ENCODE measurements around the gene IMPA2.
A peak's percentile ranks its signal among the peaks of the same experiment; 100 is the strongest.
"Not testable (repeated sequence)": the region's sequence is repeated elsewhere in the genome, so short reads cannot be mapped to it uniquely, and the experiment has no call there.

The IMPA2 gene

DNA sequence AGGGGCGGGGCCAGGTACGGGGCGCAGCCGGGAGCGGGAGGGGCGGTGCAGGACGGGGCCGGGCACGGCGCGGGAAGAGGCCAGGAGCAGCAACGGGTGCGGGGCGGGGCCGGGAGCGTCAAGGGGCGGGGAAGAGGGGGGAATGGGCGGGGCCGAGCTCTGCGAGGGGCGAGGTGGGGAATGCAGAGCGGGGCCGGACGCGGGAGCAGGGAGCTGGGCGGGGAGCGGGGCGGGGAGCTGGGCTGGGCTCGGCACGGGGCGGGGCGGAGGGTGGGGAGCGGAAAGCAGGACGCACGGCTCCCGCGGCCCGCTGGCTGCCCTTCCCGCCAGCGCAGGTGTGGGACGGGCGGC, at the start of gene IMPA2:
Gene IMPA2, plus strand, starts transcription at position 316 of the 351 bp plus-strand sequence. CDS start 163 bp downstream, outside the sequence.
- no peak for TF ChIP-seq ZNF274 (IDR thresholded peaks at IDR 0.05; ENCODE audit: low read depth, low read length)
- H3K4me3 ChIP-seq (ENCODE audit: low read length), result peak within 1 kb of the TSS; percentile 71; the same call in 1 of the 2 replicates

DNA sequence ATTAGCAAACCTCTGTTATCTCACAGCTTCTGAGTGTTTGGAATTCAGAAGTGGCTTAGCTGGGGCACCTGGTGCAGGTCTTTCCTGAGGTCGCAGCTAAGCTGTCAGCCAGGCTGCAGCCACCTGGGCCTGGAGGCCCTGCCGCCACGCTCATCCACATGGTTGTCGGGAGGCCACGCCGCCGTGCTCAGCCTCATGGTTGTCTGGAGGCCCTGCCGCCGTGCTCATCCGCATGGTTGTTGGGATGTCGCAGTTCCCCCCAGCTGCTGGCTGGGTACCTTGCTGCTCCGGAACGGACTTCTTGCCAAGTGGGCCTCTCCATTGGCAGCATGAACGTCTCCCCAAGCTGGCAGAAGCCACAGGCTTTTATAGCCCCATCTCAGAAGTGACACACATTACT, 48.9 kb upstream of the IMPA2 start:
- H3K4me3 ChIP-seq (ENCODE audit: low read length), result no peak overlapping the region
- no peak for TF ChIP-seq ZNF274 (IDR thresholded peaks at IDR 0.05; ENCODE audit: low read depth, low read length)

GRCh38 chr18:11937874-11938478, 43.3 kb upstream of the IMPA2 start:
- no peak for TF ChIP-seq ZNF274 (IDR thresholded peaks at IDR 0.05; ENCODE audit: low read depth, low read length)
- no peak overlapping the region for H3K4me3 ChIP-seq (ENCODE audit: low read length)

GRCh38 chr18:11940956-11941355, 40.4 kb upstream of the IMPA2 start:
- no peak overlapping the region for H3K4me3 ChIP-seq (ENCODE audit: low read length)
- no peak for TF ChIP-seq ZNF274 (IDR thresholded peaks at IDR 0.05; ENCODE audit: low read depth, low read length)

GRCh38 chr18:11943551-11943950, 37.8 kb upstream of the IMPA2 start:
- no peak overlapping the region for H3K4me3 ChIP-seq (ENCODE audit: low read length)
- TF ChIP-seq ZNF274 (IDR thresholded peaks at IDR 0.05; ENCODE audit: low read depth, low read length), result no peak

DNA sequence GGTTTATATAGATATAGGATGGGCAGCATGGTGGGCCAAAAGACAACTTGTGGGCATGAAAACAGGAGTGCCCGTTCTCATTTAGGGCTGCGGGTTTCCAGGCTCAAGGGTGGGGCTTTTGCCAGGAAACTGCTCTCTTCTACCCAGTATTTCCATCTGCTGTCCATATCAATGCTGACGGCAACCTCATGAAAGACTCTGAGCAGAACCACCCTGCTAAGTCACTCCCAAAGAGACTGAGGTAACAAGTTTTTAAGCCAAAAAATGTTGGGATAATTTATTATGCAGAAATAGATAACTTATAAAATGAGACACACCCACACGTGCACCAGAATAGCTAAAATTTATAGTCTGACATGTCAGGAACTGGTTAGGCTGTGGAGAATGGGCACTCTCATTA, 37.1 kb upstream of the IMPA2 start:
- no peak overlapping the region for H3K4me3 ChIP-seq (ENCODE audit: low read length)
- TF ChIP-seq ZNF274 (IDR thresholded peaks at IDR 0.05; ENCODE audit: low read depth, low read length), result no peak

DNA sequence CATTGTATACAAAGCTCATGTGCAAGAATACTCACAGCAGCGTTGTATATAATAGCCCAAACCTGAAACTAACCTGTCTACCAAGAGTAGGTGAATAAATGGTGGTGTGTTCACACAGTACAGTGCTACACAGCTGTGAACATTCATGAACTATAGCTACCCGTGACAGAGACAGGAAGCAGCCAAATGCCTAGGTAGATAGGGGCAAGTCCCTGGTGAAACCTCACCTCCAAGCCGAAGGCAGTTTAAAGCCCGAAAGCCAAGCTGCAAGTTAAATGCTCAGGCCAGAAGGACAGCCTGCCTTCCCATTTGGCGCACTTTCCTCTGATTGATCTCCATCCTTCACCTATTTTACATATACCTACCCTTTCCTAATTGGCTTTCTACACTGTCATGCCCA, 36.5 kb upstream of the IMPA2 start:
- TF ChIP-seq ZNF274 (IDR thresholded peaks at IDR 0.05; ENCODE audit: low read depth, low read length), result no peak
- H3K4me3 ChIP-seq (ENCODE audit: low read length), result no peak overlapping the region

- not testable (repeated sequence) for H3K4me3 ChIP-seq (ENCODE audit: low read length)
Measured at GRCh38 chr18:11945834-11946659, 35.3 kb upstream of the IMPA2 start.

GRCh38 chr18:11946756-11947155, 34.6 kb upstream of the IMPA2 start:
- no peak for TF ChIP-seq ZNF274 (IDR thresholded peaks at IDR 0.05; ENCODE audit: low read depth, low read length)
- peak overlapping the region; percentile 52; the same call in 1 of the 2 replicates for H3K4me3 ChIP-seq (ENCODE audit: low read length)

DNA sequence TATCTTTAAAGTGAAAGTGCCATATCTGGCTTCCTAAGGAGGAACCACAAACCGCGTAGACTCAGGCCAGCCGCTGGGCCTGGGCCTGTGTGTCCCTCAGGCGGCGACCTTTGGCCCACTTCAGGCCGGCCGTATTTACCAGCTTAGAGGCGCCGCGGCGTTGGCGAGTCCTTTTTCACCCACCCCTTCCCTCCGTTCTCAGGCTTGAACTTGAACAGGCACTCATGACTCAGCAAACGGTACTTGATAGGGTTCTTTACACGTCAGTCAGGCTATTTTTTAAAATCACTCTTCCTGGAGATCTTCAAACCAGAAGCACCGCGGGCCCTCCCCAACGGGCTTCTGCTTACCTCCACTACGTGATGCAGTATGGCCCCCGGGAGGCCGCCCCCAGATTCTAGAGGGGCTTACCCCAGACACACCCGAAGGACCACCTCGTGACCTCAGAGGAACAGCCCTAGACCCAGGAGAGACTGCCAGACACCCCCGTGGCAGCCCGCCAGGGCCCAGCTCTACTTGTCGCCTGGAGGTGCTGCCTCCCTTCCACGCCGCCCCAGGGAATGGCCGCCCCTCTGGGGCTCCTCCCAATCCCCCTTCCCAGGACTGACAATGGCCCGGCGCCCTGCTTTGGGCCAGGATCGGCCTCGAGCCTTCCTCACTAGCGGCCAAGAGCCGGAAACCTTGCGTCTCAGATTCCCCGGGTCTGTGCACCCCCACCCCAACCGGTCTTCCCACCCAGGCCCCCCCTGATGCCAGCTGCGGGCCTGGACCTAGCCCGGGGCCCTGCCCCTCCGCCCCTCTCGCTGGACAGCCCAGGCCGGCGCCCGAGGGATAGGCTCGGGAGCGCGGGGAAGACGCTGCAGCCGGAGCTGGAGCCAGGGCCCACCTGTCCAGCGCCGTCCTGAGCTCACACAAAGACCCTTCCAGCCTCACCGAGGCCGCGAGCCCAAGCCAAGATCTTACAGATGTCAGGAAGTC, 33.8 kb upstream of the IMPA2 start:
- H3K4me3 ChIP-seq (ENCODE audit: low read length), result peak overlapping the region; percentile 52; the same call in 1 of the 2 replicates
- no peak for TF ChIP-seq ZNF274 (IDR thresholded peaks at IDR 0.05; ENCODE audit: low read depth, low read length)

- H3K4me3 ChIP-seq (ENCODE audit: low read length), result no peak overlapping the region
- TF ChIP-seq ZNF274 (IDR thresholded peaks at IDR 0.05; ENCODE audit: low read depth, low read length), result no peak
Measured at GRCh38 chr18:11948852-11949523, 32.3 kb upstream of the IMPA2 start.

- TF ChIP-seq ZNF274 (IDR thresholded peaks at IDR 0.05; ENCODE audit: low read depth, low read length), result no peak
Measured at GRCh38 chr18:11950824-11951223, 30.5 kb upstream of the IMPA2 start.

GRCh38 chr18:11951390-11951851, 29.9 kb upstream of the IMPA2 start:
- H3K4me3 ChIP-seq (ENCODE audit: low read length), result no peak overlapping the region
- no peak for TF ChIP-seq ZNF274 (IDR thresholded peaks at IDR 0.05; ENCODE audit: low read depth, low read length)

More at GRCh38 chr18:11950824-11951223, 30.5 kb upstream of the IMPA2 start:
- no peak overlapping the region for H3K4me3 ChIP-seq (ENCODE audit: low read length)

DNA sequence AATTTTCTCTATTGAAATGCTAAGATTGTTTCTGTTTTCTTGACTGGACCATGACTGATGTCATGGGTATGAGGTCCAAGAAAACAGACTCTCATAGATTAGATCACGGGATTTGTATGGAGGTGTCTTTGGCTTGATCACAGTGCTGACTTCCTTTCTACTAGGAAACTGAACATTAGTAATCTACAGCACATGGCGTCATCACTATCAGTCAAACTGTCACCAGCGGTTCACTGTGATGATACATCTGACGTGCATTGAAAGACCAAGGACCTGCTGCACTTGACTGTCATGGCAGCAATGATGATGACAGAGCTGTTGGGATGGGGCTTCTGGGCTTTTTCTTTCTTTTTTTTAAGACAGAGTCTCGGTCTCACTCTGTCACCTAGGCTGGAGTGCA, 28.2 kb upstream of the IMPA2 start:
- H3K4me3 ChIP-seq (ENCODE audit: low read length), result no peak overlapping the region
- TF ChIP-seq ZNF274 (IDR thresholded peaks at IDR 0.05; ENCODE audit: low read depth, low read length), result no peak

Data from GM08714 (cell line).